Trophoblast cell (in vitro differentiated cells and primary cell): ENCODE data around the gene PDGFA. TPM values are rescaled to one million over a fixed set of nuclear protein-coding genes. Genes with fewer than 3 reads are reported as not detected.

ENCODE experiments used
- DNase-seq, 2 donors: peaks; one replicate each; pipeline ENCODE4 v3.0.0-alpha.2; 2016
- H2AFZ ChIP-seq: 2 replicates; pipeline ENCODE4 v1.6.1; 2013; ENCODE audit warnings: low read length, moderate library complexity, mild to moderate bottlenecking; ENCODE audit not compliant: insufficient read depth, poor library complexity
- H2AK5ac ChIP-seq: 2 replicates; pipeline ENCODE4 v1.6.1; 2013; ENCODE audit warnings: mild to moderate bottlenecking, low read length
- H2BK120ac ChIP-seq: 2 replicates; pipeline ENCODE4 v1.6.1; 2013; ENCODE audit warnings: low read length, mild to moderate bottlenecking, moderate library complexity; ENCODE audit not compliant: insufficient read depth, poor library complexity
- H2BK12ac ChIP-seq: 2 replicates; pipeline ENCODE4 v1.6.1; 2013; ENCODE audit warnings: mild to moderate bottlenecking, low read length, moderate library complexity
- H2BK5ac ChIP-seq: 2 replicates; pipeline ENCODE4 v1.6.1; 2013; ENCODE audit warnings: low read length, low read depth, moderate library complexity, mild to moderate bottlenecking; ENCODE audit not compliant: poor library complexity
- H3K14ac ChIP-seq: 2 replicates; pipeline ENCODE4 v1.6.1; 2013; ENCODE audit warnings: mild to moderate bottlenecking, low read length
- H3K18ac ChIP-seq: 2 replicates; pipeline ENCODE4 v1.6.1; 2013; ENCODE audit warnings: mild to moderate bottlenecking, low read length
- H3K23ac ChIP-seq: 2 replicates; pipeline ENCODE4 v1.6.1; 2013; ENCODE audit warnings: low read length
- H3K27ac ChIP-seq: 2 replicates; pipeline ENCODE4 v1.5.1; 2013; ENCODE audit warnings: low read depth, mild to moderate bottlenecking, inconsistent platforms, low read length, moderate library complexity
- H3K27me3 ChIP-seq: 2 replicates; pipeline ENCODE4 v1.6.1; 2013; ENCODE audit warnings: inconsistent platforms, mild to moderate bottlenecking, low read length, moderate library complexity; ENCODE audit not compliant: insufficient read depth
- H3K36me3 ChIP-seq, 2 experiments: 1 replicate in 1 of 2; 2 replicates in 1 of 2; pipeline ENCODE4 v1.6.1; 2013; ENCODE audit warnings: low read length in 2 of 2, mild to moderate bottlenecking in 2 of 2, moderate library complexity in 1 of 2; ENCODE audit not compliant: insufficient read depth in 2 of 2, control insufficient read depth in 1 of 2
- H3K4ac ChIP-seq: 2 replicates; pipeline ENCODE4 v1.6.1; 2013; ENCODE audit warnings: low read depth, mild to moderate bottlenecking, low read length, moderate library complexity
- H3K4me1 ChIP-seq, 2 experiments: 1 replicate in 1 of 2; 2 replicates in 1 of 2; pipeline ENCODE4 v1.6.1; 2013; ENCODE audit warnings: low read length in 2 of 2, mild to moderate bottlenecking in 2 of 2, moderate library complexity in 1 of 2; ENCODE audit not compliant: insufficient read depth in 2 of 2, control insufficient read depth in 1 of 2
- H3K4me2 ChIP-seq: 2 replicates; pipeline ENCODE4 v1.6.1; 2013; ENCODE audit warnings: inconsistent platforms, mild to moderate bottlenecking, low read length, moderate library complexity
- H3K4me3 ChIP-seq: 2 replicates; pipeline ENCODE4 v1.5.1; 2013; ENCODE audit warnings: mild to moderate bottlenecking, low read depth, low read length, inconsistent platforms
- H3K79me1 ChIP-seq: one replicate; pipeline ENCODE4 v1.6.1; 2013; ENCODE audit warnings: low read length
- H3K79me2 ChIP-seq: 2 replicates; pipeline ENCODE4 v1.6.1; 2013; ENCODE audit warnings: low read length, mild to moderate bottlenecking; ENCODE audit not compliant: control insufficient read depth, insufficient read depth, poor library complexity
- H3K9ac ChIP-seq: 2 replicates; pipeline ENCODE4 v1.6.1; 2013; ENCODE audit warnings: mild to moderate bottlenecking, low read length
- H3K9me3 ChIP-seq: 2 replicates; pipeline ENCODE4 v1.6.1; 2013; ENCODE audit warnings: low read depth, mild to moderate bottlenecking, control low read depth, inconsistent platforms, low read length; ENCODE audit not compliant: insufficient read depth
- H4K12ac ChIP-seq: 2 replicates; pipeline ENCODE4 v1.6.1; 2013; ENCODE audit warnings: low read depth, mild to moderate bottlenecking, low read length, moderate library complexity
- H4K8ac ChIP-seq: 2 replicates; pipeline ENCODE4 v1.6.1; 2013; ENCODE audit warnings: low read depth, mild to moderate bottlenecking, low read length, moderate library complexity
- H4K91ac ChIP-seq: one replicate; pipeline ENCODE4 v1.6.1; 2013; ENCODE audit warnings: low read depth, mild to moderate bottlenecking, low read length, moderate library complexity
- WGBS: extraction: QIAGEN DNeasy Blood & Tissue Kit; methylation state at CpG from one replicate; pipeline ENCODE4 v1.1.7; 2013; ENCODE audit warnings: missing lambda C conversion rate; ENCODE audit not compliant: insufficient read length, insufficient coverage; ENCODE audit errors: extremely low coverage; 5-methylcytosine and 5-hydroxymethylcytosine counted together
- polyA plus RNA-seq: library from polyadenylated mRNA; stranded (reverse); fragments of 200-250 nt; gene quantifications from 2 replicates; pipeline ENCODE4 v1.2.3, GENCODE V29; 2013

PDGFA gene
- polyA plus RNA-seq = 9.7 and 10.6 TPM in 2 replicates

DNA sequence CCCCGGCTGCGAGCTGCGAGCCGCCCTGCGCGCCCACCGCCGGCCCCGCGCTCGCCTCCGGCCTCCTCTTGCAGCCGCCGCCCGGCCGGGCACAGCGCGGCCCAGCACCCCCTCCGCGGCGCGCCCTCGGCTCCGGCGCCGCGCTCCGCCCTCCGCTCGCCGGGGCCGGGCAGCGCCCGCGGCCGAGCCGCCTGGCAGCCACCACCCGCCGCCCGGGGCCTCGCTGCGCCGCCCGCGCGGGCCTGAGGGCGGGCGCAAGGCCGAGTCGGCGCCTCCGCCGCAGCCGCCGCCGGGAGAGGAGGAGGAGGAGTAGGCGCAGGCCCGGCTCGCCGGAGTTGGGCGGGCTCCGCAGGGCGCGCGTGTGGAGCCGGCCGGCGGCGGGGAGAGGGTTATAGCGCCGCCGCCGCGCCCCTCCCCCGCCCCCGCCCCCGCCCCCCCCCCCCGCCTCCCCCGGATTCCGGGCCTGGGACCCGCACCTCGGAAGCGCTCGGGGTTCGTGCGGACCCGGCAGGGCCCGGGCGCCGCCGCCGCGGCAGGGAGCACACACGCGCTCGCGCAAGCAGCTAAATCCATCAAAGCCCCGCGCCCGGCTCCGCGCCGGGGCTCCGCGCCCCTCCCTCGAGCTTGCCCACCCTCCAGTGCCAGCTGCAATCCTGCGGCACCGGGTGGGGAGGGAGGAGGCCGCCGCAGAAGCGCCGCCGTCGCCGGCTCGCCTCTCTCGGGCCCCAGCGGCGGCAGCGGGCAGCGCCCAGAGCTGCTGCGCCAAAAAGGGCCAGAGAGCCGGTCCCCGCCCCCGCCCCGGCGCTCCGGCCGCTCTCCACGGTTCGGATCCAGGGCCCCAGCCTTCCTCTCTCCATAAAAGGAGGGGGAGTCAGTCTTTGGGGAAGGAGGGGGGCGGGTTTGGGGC lies at the start of gene PDGFA:
Gene PDGFA (minus strand): TSS at position 363 of the 907 bp plus-strand sequence. CDS start 845 bp downstream, outside the sequence.
- no peaks in the 10 kb centered on the region for H3K36me3 ChIP-seq
- H2BK120ac ChIP-seq = peak within 1 kb of the TSS; percentile 77
- H3K79me1 ChIP-seq = peaks cover 7% of the 10 kb centered on the region
- peaks cover 22 to 37% of the 10 kb centered on the region in 2 experiments for H3K4me1 ChIP-seq
- H2BK5ac ChIP-seq = peak within 1 kb of the TSS; percentile 44
- H2AFZ ChIP-seq = peak within 1 kb of the TSS; percentile 94
- H4K91ac ChIP-seq = peak within 1 kb of the TSS; percentile 65
- no peak within 1 kb of the TSS for H3K23ac ChIP-seq
- H3K14ac ChIP-seq = peak within 1 kb of the TSS; percentile 88
- H3K9ac ChIP-seq = no peak within 1 kb of the TSS
- H2AK5ac ChIP-seq = peak within 1 kb of the TSS; percentile 36
- peak within 1 kb of the TSS; percentile 33 for H3K4ac ChIP-seq
- peak within 1 kb of the TSS; percentile 90 for H3K18ac ChIP-seq
- no CpG with 5 or more reads among the region's 132 CpGs for WGBS
- H4K8ac ChIP-seq = peak within 1 kb of the TSS; percentile 74
- H3K27ac ChIP-seq = no peak within 1 kb of the TSS
- H4K12ac ChIP-seq = peak within 1 kb of the TSS; percentile 85
- peak within 1 kb of the TSS; percentile 61 for H2BK12ac ChIP-seq
- peaks cover 4% of the 10 kb centered on the region for H3K79me2 ChIP-seq
- DNase-seq = peak; percentile 27 to 57
- peaks cover 39% of the 10 kb centered on the region for H3K27me3 ChIP-seq
- peak within 1 kb of the TSS; percentile 77 for H3K4me3 ChIP-seq
- peak within 1 kb of the TSS; percentile 81 for H3K4me2 ChIP-seq
- H3K9me3 ChIP-seq = peaks cover 2% of the 10 kb centered on the region

- Histone ChIP-seq H3K79me1 (no peaks in the 10 kb centered on the region), H3K23ac (no peak overlapping the region), H4K91ac (no peak overlapping the region), H3K4me1 (no peaks in the 10 kb centered on the region), H3K9ac (no peak overlapping the region), H2AFZ (no peak overlapping the region), H4K8ac (no peak overlapping the region), H3K4me2 (no peak overlapping the region), H3K79me2 (no peaks in the 10 kb centered on the region), H2BK5ac (no peak overlapping the region), H3K27me3 (no peaks in the 10 kb centered on the region), H2BK120ac (no peak overlapping the region), H4K12ac (no peak overlapping the region), H3K18ac (no peak overlapping the region), H3K27ac (no peak overlapping the region), H2AK5ac (no peak overlapping the region), H3K4me3 (no peak overlapping the region), H3K9me3 (peaks cover 5% of the 10 kb centered on the region), H3K14ac (no peak overlapping the region), H3K4ac (no peak overlapping the region), H2BK12ac (no peak overlapping the region), H3K36me3 (peaks cover 0 to 3% of the 10 kb centered on the region in 2 experiments)
- DNase-seq = no peak
- no CpG with 5 or more reads among the region's 33 CpGs for WGBS
These were observed 48.6 kb upstream of the PDGFA start for GRCh38 chr7:568031-568951.

- Histone ChIP-seq H3K4me1 (no peaks in the 10 kb centered on the region), H3K14ac (no peak overlapping the region), H3K23ac (no peak overlapping the region), H3K79me1 (no peaks in the 10 kb centered on the region), H4K91ac (no peak overlapping the region), H3K4me2 (no peak overlapping the region), H3K27me3 (no peaks in the 10 kb centered on the region), H3K79me2 (no peaks in the 10 kb centered on the region), H3K36me3 (peaks cover 0 to 3% of the 10 kb centered on the region in 2 experiments), H3K18ac (no peak overlapping the region), H3K9ac (no peak overlapping the region), H3K9me3 (peaks cover 5% of the 10 kb centered on the region), H2BK120ac (no peak overlapping the region), H2BK12ac (no peak overlapping the region), H2BK5ac (no peak overlapping the region), H4K12ac (no peak overlapping the region), H4K8ac (no peak overlapping the region), H2AFZ (no peak overlapping the region), H3K4me3 (no peak overlapping the region), H3K27ac (no peak overlapping the region), H2AK5ac (no peak overlapping the region), H3K4ac (no peak overlapping the region)
- no peak for DNase-seq
- WGBS = no CpG with 5 or more reads among the region's 3 CpGs
These were observed 47.7 kb upstream of the PDGFA start for GRCh38 chr7:567305-567883.

DNA sequence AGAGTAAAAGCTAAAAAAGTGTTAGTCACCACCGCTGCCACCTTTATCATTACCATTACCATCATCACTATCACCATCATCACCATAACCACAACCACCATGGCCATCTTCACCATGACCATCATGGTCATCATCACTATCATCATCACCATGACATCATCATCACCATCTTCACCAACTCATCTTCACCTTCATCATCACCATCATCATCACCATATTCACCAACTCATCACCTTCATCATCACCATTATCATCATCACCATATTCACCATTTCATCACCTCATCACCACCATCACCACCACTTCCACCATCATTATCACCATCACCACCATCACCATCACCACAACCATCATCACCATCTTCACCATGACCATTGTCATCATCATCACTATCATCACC lies 46.5 kb upstream of the PDGFA start:
- H4K91ac ChIP-seq = no peak overlapping the region
- no peak overlapping the region for H3K27ac ChIP-seq
- no peak overlapping the region for H3K4ac ChIP-seq
- no peak overlapping the region for H3K4me2 ChIP-seq
- no peak overlapping the region for H3K14ac ChIP-seq
- peaks cover 0 to 3% of the 10 kb centered on the region in 2 experiments for H3K36me3 ChIP-seq
- H3K4me3 ChIP-seq = no peak overlapping the region
- H4K12ac ChIP-seq = no peak overlapping the region
- H3K9ac ChIP-seq = no peak overlapping the region
- no peak overlapping the region for H2AFZ ChIP-seq
- no peak overlapping the region for H2BK5ac ChIP-seq
- no peak overlapping the region for H3K23ac ChIP-seq
- no peak overlapping the region for H2AK5ac ChIP-seq
- H3K79me1 ChIP-seq = no peaks in the 10 kb centered on the region
- no peak for DNase-seq
- no CpG with 5 or more reads among the region's 1 CpG for WGBS
- peaks cover 5% of the 10 kb centered on the region for H3K9me3 ChIP-seq
- no peak overlapping the region for H2BK120ac ChIP-seq
- H3K18ac ChIP-seq = no peak overlapping the region
- no peaks in the 10 kb centered on the region for H3K4me1 ChIP-seq
- no peak overlapping the region for H4K8ac ChIP-seq
- H2BK12ac ChIP-seq = no peak overlapping the region
- H3K79me2 ChIP-seq = no peaks in the 10 kb centered on the region
- no peaks in the 10 kb centered on the region for H3K27me3 ChIP-seq
